H1 (cell line): Measurements from ENCODE around the gene GRIA4. TPM values are rescaled to one million over a fixed set of nuclear protein-coding genes. Genes with fewer than 3 reads are reported as not detected.

Experiments
- CTCF ChIA-PET: fragments of 300-600 bp; sonication (Branson Sonifier 250); formaldehyde crosslinking; loops from one replicate; lab custom pipeline; 2021; ENCODE audit not compliant: partially characterized antibody; lab: Charles Lee
- POLR2A ChIA-PET: fragments of 300-600 bp; sonication (Branson Sonifier 250); formaldehyde crosslinking; loops from one replicate; lab custom pipeline; 2021; ENCODE audit warnings: inconsistent platforms; ENCODE audit not compliant: partially characterized antibody; lab: Charles Lee
- DNase-seq, 2 experiments: peaks; one replicate each; pipeline versions ENCODE4 v3.0.0 to v3.0.0-alpha.2; 2010 to 2022; ENCODE audit warnings: low spot score in 2 of 2, low read depth in 1 of 2, mixed read lengths in 1 of 2
- FAIRE-seq: peaks from 2 replicates; lab custom pipeline; 2011; peaks lifted over from hg19 to GRCh38; lab: Jason Lieb, UNC
- H2AFZ ChIP-seq: 2 replicates; pipeline ENCODE4 v1.8.1; 2012; ENCODE audit warnings: low read length, inconsistent platforms
- H2AK5ac ChIP-seq: 2 replicates; pipeline ENCODE4 v1.6.1; 2013; ENCODE audit warnings: low read depth, low read length
- H2BK120ac ChIP-seq: replicated peaks from 2 replicates; pipeline ENCODE3; 2013; ENCODE audit warnings: low read depth, low read length, inconsistent platforms
- H2BK12ac ChIP-seq: 2 replicates; pipeline ENCODE4 v1.6.1; 2013; ENCODE audit warnings: low read depth, low read length
- H2BK15ac ChIP-seq: 2 replicates; pipeline ENCODE4 v1.6.1; 2013; ENCODE audit warnings: low read length
- H2BK20ac ChIP-seq: 2 replicates; pipeline ENCODE4 v1.6.1; 2013; ENCODE audit warnings: low read length
- H2BK5ac ChIP-seq: 2 replicates; pipeline ENCODE4 v1.6.1; 2013; ENCODE audit warnings: low read depth, low read length
- H3K14ac ChIP-seq: 2 replicates; pipeline ENCODE4 v1.6.1; 2013; ENCODE audit warnings: inconsistent platforms; ENCODE audit not compliant: insufficient read length
- H3K18ac ChIP-seq: 2 replicates; pipeline ENCODE4 v1.6.1; 2013; ENCODE audit warnings: low read length; ENCODE audit errors: extremely low read depth
- H3K23ac ChIP-seq: 2 replicates; pipeline ENCODE4 v1.6.1; 2013; ENCODE audit warnings: inconsistent platforms; ENCODE audit not compliant: insufficient read length
- H3K23me2 ChIP-seq: 2 replicates; pipeline ENCODE4 v1.6.1; 2013; ENCODE audit warnings: low read depth, low read length
- H3K27ac ChIP-seq: 2 replicates; pipeline ENCODE4 v1.6.1; 2011; ENCODE audit warnings: low read depth, low read length, inconsistent platforms
- H3K27me3 ChIP-seq, 4 experiments: replicated peaks in 1 of 4; 1 replicate in 1 of 4; 2 replicates in 3 of 4; pipeline versions ENCODE4 v1.6.1 to v1.8.1; 2011 to 2013; ENCODE audit warnings: low read length in 3 of 4, mild to moderate bottlenecking in 3 of 4, inconsistent platforms in 2 of 4, mixed read lengths in 2 of 4, moderate library complexity in 1 of 4; ENCODE audit not compliant: control insufficient read depth in 3 of 4, insufficient read depth in 3 of 4; ENCODE audit errors: extremely low read depth in 1 of 4
- H3K36me3 ChIP-seq, 4 experiments: 2 replicates each; pipeline versions ENCODE4 v1.6.1 to v1.8.1; 2011 to 2013; ENCODE audit warnings: mild to moderate bottlenecking in 4 of 4, low read length in 3 of 4, moderate library complexity in 2 of 4, control low read depth in 1 of 4, inconsistent platforms in 1 of 4; ENCODE audit not compliant: insufficient read depth in 4 of 4, control insufficient read depth in 2 of 4
- H3K4ac ChIP-seq: replicated peaks from 2 replicates; pipeline ENCODE3; 2013; ENCODE audit warnings: low read length, low read depth, mixed read lengths, inconsistent platforms; ENCODE audit not compliant: insufficient read length
- H3K4me1 ChIP-seq, 4 experiments: replicated peaks in 1 of 4; 1 replicate in 1 of 4; 2 replicates in 3 of 4; pipeline versions ENCODE4 v1.6.1 to v1.8.1; 2011 to 2013; ENCODE audit warnings: low read length in 3 of 4, inconsistent platforms in 2 of 4, mixed read lengths in 1 of 4; ENCODE audit not compliant: insufficient read depth in 4 of 4, control insufficient read depth in 3 of 4
- H3K4me2 ChIP-seq, 2 experiments: 2 replicates each; pipeline versions ENCODE4 v1.6.1 to v1.8.1; 2011 to 2013; ENCODE audit warnings: low read depth in 2 of 2, low read length in 2 of 2, control low read depth in 1 of 2, inconsistent platforms in 1 of 2, mild to moderate bottlenecking in 1 of 2; ENCODE audit not compliant: insufficient read depth in 1 of 2
- H3K4me3 ChIP-seq, 4 experiments: fragments of 200-600, 300-600 bp in 1 of 4; sonication (generic), shearing (Covaris generic), sonication (Bioruptor Twin) in 1 of 4; 2 replicates each; pipeline versions ENCODE4 v1.5.1 to v1.8.1; 2011 to 2016; ENCODE audit warnings: low read length in 4 of 4, low read depth in 3 of 4, control low read depth in 2 of 4, inconsistent platforms in 2 of 4, mild to moderate bottlenecking in 2 of 4, mixed read lengths in 1 of 4, moderate library complexity in 1 of 4; ENCODE audit not compliant: insufficient read depth in 2 of 4; ENCODE audit errors: extremely low read depth in 1 of 4
- H3K56ac ChIP-seq: replicated peaks from 2 replicates; pipeline ENCODE3; 2013; ENCODE audit warnings: low read depth, mild to moderate bottlenecking, mixed read lengths, low read length, inconsistent platforms; ENCODE audit not compliant: insufficient read length
- H3K79me1 ChIP-seq: 2 replicates; pipeline ENCODE4 v1.6.1; 2013; ENCODE audit warnings: low read depth, low read length, control low read depth
- H3K79me2 ChIP-seq, 2 experiments: 2 replicates each; pipeline versions ENCODE4 v1.6.1 to v1.8.1; 2012 to 2013; ENCODE audit warnings: low read length in 2 of 2, mild to moderate bottlenecking in 2 of 2, inconsistent platforms in 1 of 2; ENCODE audit not compliant: insufficient read depth in 2 of 2, control insufficient read depth in 1 of 2
- H3K9ac ChIP-seq, 4 experiments: replicated peaks in 1 of 4; 1 replicate in 1 of 4; 2 replicates in 3 of 4; pipeline versions ENCODE4 v1.6.1 to v1.8.1; 2011 to 2013; ENCODE audit warnings: low read depth in 3 of 4, low read length in 3 of 4, control low read depth in 2 of 4, mild to moderate bottlenecking in 2 of 4, moderate library complexity in 2 of 4, inconsistent platforms in 1 of 4; ENCODE audit errors: extremely low read depth in 1 of 4
- H3K9me3 ChIP-seq, 2 experiments: 2 replicates each; pipeline versions ENCODE4 v1.6.1 to v1.8.1; 2012 to 2013; ENCODE audit warnings: mild to moderate bottlenecking in 2 of 2, moderate library complexity in 2 of 2, control low read depth in 1 of 2, inconsistent platforms in 1 of 2, low read depth in 1 of 2, low read length in 1 of 2, mixed read lengths in 1 of 2; ENCODE audit not compliant: insufficient read depth in 2 of 2
- H4K20me1 ChIP-seq, 2 experiments: replicated peaks in 1 of 2; 2 replicates each; pipeline versions ENCODE3 to v1.8.1; 2011 to 2013; ENCODE audit warnings: inconsistent platforms in 2 of 2, low read length in 2 of 2, mild to moderate bottlenecking in 1 of 2; ENCODE audit not compliant: insufficient read depth in 2 of 2, control insufficient read depth in 1 of 2
- H4K5ac ChIP-seq: 2 replicates; pipeline ENCODE4 v1.6.1; 2013; ENCODE audit warnings: low read length, low read depth, mixed read lengths, inconsistent platforms; ENCODE audit not compliant: insufficient read length
- H4K8ac ChIP-seq: 2 replicates; pipeline ENCODE4 v1.8.0; 2013; ENCODE audit warnings: mild to moderate bottlenecking, moderate library complexity, low read length, inconsistent platforms; ENCODE audit not compliant: insufficient read depth; ENCODE audit errors: extremely low read depth
- H4K91ac ChIP-seq: replicated peaks from 2 replicates; pipeline ENCODE3; 2013; ENCODE audit warnings: low read length, mixed read lengths, inconsistent platforms; ENCODE audit not compliant: insufficient read length
- ASH2L ChIP-seq: fragments of 200-600, 300-600 bp; sonication (generic); IDR thresholded peaks from one replicate; pipeline ENCODE4 v1.7.1; 2017; ENCODE audit warnings: low read length
- PHF8 ChIP-seq: fragments of 200-600 bp; sonication (generic); conservative IDR thresholded peaks from 2 replicates; pipeline ENCODE4 v1.7.1; 2012; ENCODE audit warnings: low read depth, mild to moderate bottlenecking, inconsistent platforms, low read length, moderate library complexity
- TAF7 ChIP-seq: optimal IDR thresholded peaks from 2 replicates; pipeline ENCODE3; 2011; ENCODE audit warnings: low read depth, mild to moderate bottlenecking, inconsistent platforms, low read length, moderate library complexity, borderline replicate concordance
- TBP ChIP-seq: IDR thresholded peaks from 2 replicates; pipeline ENCODE4 v1.6.1; 2011; ENCODE audit warnings: low read depth, low read length, improper control_type of control experiment
- ZNF274 ChIP-seq: IDR thresholded peaks from 2 replicates; pipeline ENCODE4 v1.7.0; 2012; ENCODE audit warnings: low read length, borderline replicate concordance; ENCODE audit errors: extremely low read depth
- WGBS, 2 experiments: shearing (Covaris generic) in 1 of 2; methylation state at CpG; one replicate each; pipeline versions ENCODE4 v1.1.6 to v1.1.7; 2013 to 2015; ENCODE audit warnings: low lambda C conversion rate in 2 of 2, mixed read lengths in 2 of 2, inconsistent platforms in 1 of 2, low coverage in 1 of 2, missing lambda C conversion rate in 1 of 2; ENCODE audit not compliant: insufficient replicate concordance in 2 of 2, insufficient coverage in 1 of 2, insufficient read length in 1 of 2; ENCODE audit errors: extremely low coverage in 1 of 2, missing lambda C conversion rate in 1 of 2; 5-methylcytosine and 5-hydroxymethylcytosine counted together
- polyA plus RNA-seq, 7 experiments: library from polyadenylated mRNA; depleted of rRNA in 3 of 7; stranded (reverse) in 5 of 7; unstranded in 2 of 7; fragments of >200 nt in 5 of 7; fragments of 200-250 nt in 2 of 7; gene quantifications; 1 replicate in 5 of 7; 2 replicates in 1 of 7; 4 replicates in 1 of 7; pipeline versions ENCODE4 v1.2.1 to v1.2.3, GENCODE V29; 2011 to 2013; ENCODE audit warnings: missing spikeins in 2 of 7, mixed read lengths in 2 of 7
- total RNA-seq: library from RNA; stranded (reverse); fragmentation: NEBNext Ultra II Directional; extraction: Animal tissue kit (Norgen Biotek cat#: 25700); gene quantifications from 2 replicates; pipeline ENCODE4 v1.2.1, GENCODE V29; 2021

The GRIA4 gene
- total and polyA plus RNA-seq, 2 of the 8 experiments (the other 6 are each of a cell fraction or from before 2014, with no cell fraction given) = 12.5 to 21.8 TPM

GRCh38 chr11:105910095-105910715, 300.3 kb downstream of the GRIA4 start:
- Histone ChIP-seq H3K23ac (no peak overlapping the region), H3K4ac (no peak overlapping the region), H2BK20ac (no peak overlapping the region), H3K36me3 (no peaks in the 10 kb centered on the region), H4K8ac (no peak overlapping the region), H2BK15ac (no peak overlapping the region), H3K9me3 (no peaks in the 10 kb centered on the region), H3K9ac (no peak overlapping the region)
- POLR2A ChIA-PET = no interaction called here
- WGBS, 2 experiments = 91% methylated on average over 5 of the region's 5 CpGs; no CpG with 5 or more reads in 1 of the 2 experiments
- no peak for DNase-seq
- no peak for TF ChIP-seq ASH2L
- no peak for TF ChIP-seq TAF7
- TF ChIP-seq PHF8 = no peak
- no peak for TF ChIP-seq ZNF274
- no peak for TF ChIP-seq TBP
- TF ChIP-seq, all 59 proteins: peak for 0
- H2BK120ac ChIP-seq = no peak overlapping the region
- no peaks in the 10 kb centered on the region for H4K20me1 ChIP-seq
- no peak overlapping the region for H3K27ac ChIP-seq
- no peak overlapping the region for H3K4me3 ChIP-seq
- CTCF ChIA-PET = interaction anchor here (0.7 kb wide), 1 partner anchor 32 kb away, joined by 3 read pairs; no protein-coding TSS in a partner anchor
- H2AFZ ChIP-seq = no peak overlapping the region
- H2AK5ac ChIP-seq = no peak overlapping the region
- no peak overlapping the region for H3K4me2 ChIP-seq
- no peak overlapping the region for H4K5ac ChIP-seq
- peaks cover 0 to 8% (median 0%) of the 10 kb centered on the region in 4 experiments; a peak in 2 of 7 replicates for H3K4me1 ChIP-seq
- H3K79me2 ChIP-seq = no peaks in the 10 kb centered on the region
- H2BK12ac ChIP-seq = no peak overlapping the region
- H3K79me1 ChIP-seq = no peaks in the 10 kb centered on the region
- H3K18ac ChIP-seq = no peak overlapping the region
- H3K27me3 ChIP-seq = peaks cover 0 to 1% (median 0%) of the 10 kb centered on the region in 4 experiments; a peak in 1 of 7 replicates
- no peak overlapping the region for H4K91ac ChIP-seq
- H3K23me2 ChIP-seq = no peaks in the 10 kb centered on the region
- H3K56ac ChIP-seq = no peak overlapping the region
- H3K14ac ChIP-seq = no peak overlapping the region
- no peak overlapping the region for H2BK5ac ChIP-seq
- no peak for FAIRE-seq
